ENCODE results near the gene PPP6R2. TPM values are rescaled to one million over a fixed set of nuclear protein-coding genes. Genes with fewer than 3 reads are reported as not detected.

Gene PPP6R2
- total and polyA plus RNA-seq, 9 of the 15 experiments (the other 6 are each of a cell fraction or from before 2014, with no cell fraction given) = 0.32 to 39.8 (median 21.4) TPM

- TF ChIP-seq E2F1 (CRISPR knock-in tag; IDR thresholded peaks at IDR 0.05) (no peak), MNT (conservative IDR thresholded peaks at IDR 0.05) (peak in 1 of 2 experiments; percentile 67; a peak in 2 of 4 replicates), PRMT5 (CRISPR knock-in tag; IDR thresholded peaks at IDR 0.05) (no peak), GTF2E2 (tag; IDR thresholded peaks at IDR 0.05) (no peak), TRIM28 (IDR thresholded peaks at IDR 0.05) (no peak), CBFA2T2 (conservative IDR thresholded peaks at IDR 0.05) (peak; percentile 83), CC2D1A (IDR thresholded peaks at IDR 0.05) (no peak; the same call in 1 of the 2 replicates), ZNF785 (CRISPR knock-in tag; IDR thresholded peaks at IDR 0.05) (no peak), OTX1 (CRISPR knock-in tag; IDR thresholded peaks at IDR 0.05) (no peak), DPF2 (IDR thresholded peaks at IDR 0.05) (peak; percentile 87), MXI1 (IDR thresholded peaks at IDR 0.05; ENCODE audit: low read depth, low read length) (no peak), ZNF12 (CRISPR knock-in tag; IDR thresholded peaks at IDR 0.05) (no peak), CBFA2T3 (IDR thresholded peaks at IDR 0.05) (peak; percentile 91), MLLT1 (IDR thresholded peaks at IDR 0.05) (no peak), TFAM (CRISPR knock-in tag; conservative IDR thresholded peaks at IDR 0.05) (no peak), CBX8 (IDR thresholded peaks at IDR 0.05; ENCODE audit: borderline replicate concordance, extremely low read depth, low read depth, low read length, poor library complexity, severe bottlenecking) (no peak), PCBP1 (IDR thresholded peaks at IDR 0.05; ENCODE audit: low read depth, low read length, poor library complexity, severe bottlenecking) (no peak), ZNF395 (CRISPR knock-in tag; IDR thresholded peaks at IDR 0.05) (peak; percentile 34; the same call in 1 of the 2 replicates), SMAD1 (IDR thresholded peaks at IDR 0.05; ENCODE audit: low read depth, low read length, partially characterized antibody) (no peak), DDX20 (tag; IDR thresholded peaks at IDR 0.05; ENCODE audit: low read depth) (no peak), MAFF (IDR thresholded peaks at IDR 0.05; ENCODE audit: low read length) (no peak), LEF1 (IDR thresholded peaks at IDR 0.05) (0 out of 2 replicates have a peak, but pooled peaks have one; percentile 38), HNRNPK (IDR thresholded peaks at IDR 0.05; ENCODE audit: low read depth, low read length, poor library complexity, severe bottlenecking) (no peak)
Measured at GRCh38 chr22:50318698-50319411, 24.3 kb upstream of the PPP6R2 start (continued).
